ENCODE data around the gene CPN2. TPM values are rescaled to one million over a fixed set of nuclear protein-coding genes. Genes with fewer than 3 reads are reported as not detected.

Gene CPN2
- total and polyA plus RNA-seq, 2 of the 13 experiments (the other 11 are each of a cell fraction or from before 2014, with no cell fraction given): 26.7 to 27.7 TPM

DNA sequence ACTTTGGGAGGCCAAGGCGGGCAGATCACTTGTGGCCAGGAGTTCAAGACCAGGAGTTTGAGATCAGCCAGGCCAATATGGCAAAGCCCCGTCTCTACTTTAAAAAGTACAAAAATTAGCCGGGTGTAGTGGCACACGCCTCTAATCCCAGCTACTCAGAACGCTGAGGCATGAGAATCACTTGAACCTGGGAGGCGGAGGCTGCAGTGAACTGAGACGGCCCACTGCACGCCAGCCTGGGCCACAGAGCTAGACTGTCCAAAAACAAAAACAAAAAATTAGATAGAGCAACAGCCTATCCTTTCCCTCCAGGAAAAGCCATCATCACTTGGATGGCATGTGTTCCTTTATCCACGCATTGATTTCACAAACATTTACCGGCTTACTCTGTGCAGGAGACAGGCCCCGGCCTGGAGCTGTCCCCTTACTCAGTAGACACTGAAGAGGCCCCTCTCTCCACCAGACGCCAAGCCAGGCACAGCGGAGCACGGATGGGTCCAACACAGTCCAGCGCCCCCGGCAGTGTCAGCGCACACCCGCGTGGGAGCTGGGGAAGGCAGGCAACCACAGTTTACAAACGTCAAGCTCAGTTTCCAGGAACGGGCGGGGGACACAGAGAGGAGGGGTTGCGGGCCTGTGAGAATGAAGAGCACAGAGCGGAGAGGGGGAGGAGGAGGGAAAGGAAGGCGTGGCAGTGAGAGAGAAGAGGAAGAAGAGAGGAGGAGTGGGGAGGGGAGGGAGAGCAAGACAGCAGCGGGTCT is 44.8 kb upstream of the CPN2 start (continued):
- TF ChIP-seq, protein P1, sequence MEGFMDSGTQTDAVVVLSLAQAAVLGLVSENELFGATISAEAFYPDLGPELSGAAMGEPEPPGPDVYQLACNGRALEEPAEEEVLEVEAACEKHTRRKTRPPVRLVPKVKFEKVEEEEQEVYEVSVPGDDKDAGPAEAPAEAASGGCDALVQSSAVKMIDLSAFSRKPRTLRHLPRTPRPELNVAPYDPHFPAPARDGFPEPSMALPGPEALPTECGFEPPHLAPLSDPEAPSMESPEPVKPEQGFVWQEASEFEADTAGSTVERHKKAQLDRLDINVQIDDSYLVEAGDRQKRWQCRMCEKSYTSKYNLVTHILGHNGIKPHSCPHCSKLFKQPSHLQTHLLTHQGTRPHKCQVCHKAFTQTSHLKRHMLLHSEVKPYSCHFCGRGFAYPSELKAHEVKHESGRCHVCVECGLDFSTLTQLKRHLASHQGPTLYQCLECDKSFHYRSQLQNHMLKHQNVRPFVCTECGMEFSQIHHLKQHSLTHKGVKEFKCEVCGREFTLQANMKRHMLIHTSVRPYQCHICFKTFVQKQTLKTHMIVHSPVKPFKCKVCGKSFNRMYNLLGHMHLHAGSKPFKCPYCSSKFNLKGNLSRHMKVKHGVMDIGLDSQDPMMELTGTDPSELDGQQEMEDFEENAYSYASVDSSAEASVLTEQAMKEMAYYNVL (CRISPR knock-in tag; IDR thresholded peaks at IDR 0.05; ENCODE audit: borderline replicate concordance): peak; percentile 86; the same call in 1 of the 2 replicates
- 0 out of 2 replicates have a peak, but pooled peaks have one; percentile 10 for TF ChIP-seq ELF3 (CRISPR knock-in tag; IDR thresholded peaks at IDR 0.05)
- TF ChIP-seq TAF1 (CRISPR knock-in tag; IDR thresholded peaks at IDR 0.05): no peak
- TF ChIP-seq BHLHE40 (IDR thresholded peaks at IDR 0.05; ENCODE audit: low read length): no peak
- TF ChIP-seq, protein P2, sequence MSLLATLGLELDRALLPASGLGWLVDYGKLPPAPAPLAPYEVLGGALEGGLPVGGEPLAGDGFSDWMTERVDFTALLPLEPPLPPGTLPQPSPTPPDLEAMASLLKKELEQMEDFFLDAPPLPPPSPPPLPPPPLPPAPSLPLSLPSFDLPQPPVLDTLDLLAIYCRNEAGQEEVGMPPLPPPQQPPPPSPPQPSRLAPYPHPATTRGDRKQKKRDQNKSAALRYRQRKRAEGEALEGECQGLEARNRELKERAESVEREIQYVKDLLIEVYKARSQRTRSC (CRISPR knock-in tag; IDR thresholded peaks at IDR 0.05; ENCODE audit: low read depth): no peak
- no peak for TF ChIP-seq LCORL (IDR thresholded peaks at IDR 0.05)
- 0 out of 2 replicates have a peak, but pooled peaks have one; percentile 36 for TF ChIP-seq LCORL (CRISPR knock-in tag; IDR thresholded peaks at IDR 0.05)
- peak; percentile 36; the same call in 1 of the 2 replicates for TF ChIP-seq ZNF225 (CRISPR knock-in tag; IDR thresholded peaks at IDR 0.05)
- TF ChIP-seq, protein P3, sequence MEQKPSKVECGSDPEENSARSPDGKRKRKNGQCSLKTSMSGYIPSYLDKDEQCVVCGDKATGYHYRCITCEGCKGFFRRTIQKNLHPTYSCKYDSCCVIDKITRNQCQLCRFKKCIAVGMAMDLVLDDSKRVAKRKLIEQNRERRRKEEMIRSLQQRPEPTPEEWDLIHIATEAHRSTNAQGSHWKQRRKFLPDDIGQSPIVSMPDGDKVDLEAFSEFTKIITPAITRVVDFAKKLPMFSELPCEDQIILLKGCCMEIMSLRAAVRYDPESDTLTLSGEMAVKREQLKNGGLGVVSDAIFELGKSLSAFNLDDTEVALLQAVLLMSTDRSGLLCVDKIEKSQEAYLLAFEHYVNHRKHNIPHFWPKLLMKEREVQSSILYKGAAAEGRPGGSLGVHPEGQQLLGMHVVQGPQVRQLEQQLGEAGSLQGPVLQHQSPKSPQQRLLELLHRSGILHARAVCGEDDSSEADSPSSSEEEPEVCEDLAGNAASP (CRISPR knock-in tag; IDR thresholded peaks at IDR 0.05; ENCODE audit: borderline replicate concordance): no peak
- no peak for TF ChIP-seq ZNF17 (CRISPR knock-in tag; IDR thresholded peaks at IDR 0.05)
- TF ChIP-seq, protein P4, sequence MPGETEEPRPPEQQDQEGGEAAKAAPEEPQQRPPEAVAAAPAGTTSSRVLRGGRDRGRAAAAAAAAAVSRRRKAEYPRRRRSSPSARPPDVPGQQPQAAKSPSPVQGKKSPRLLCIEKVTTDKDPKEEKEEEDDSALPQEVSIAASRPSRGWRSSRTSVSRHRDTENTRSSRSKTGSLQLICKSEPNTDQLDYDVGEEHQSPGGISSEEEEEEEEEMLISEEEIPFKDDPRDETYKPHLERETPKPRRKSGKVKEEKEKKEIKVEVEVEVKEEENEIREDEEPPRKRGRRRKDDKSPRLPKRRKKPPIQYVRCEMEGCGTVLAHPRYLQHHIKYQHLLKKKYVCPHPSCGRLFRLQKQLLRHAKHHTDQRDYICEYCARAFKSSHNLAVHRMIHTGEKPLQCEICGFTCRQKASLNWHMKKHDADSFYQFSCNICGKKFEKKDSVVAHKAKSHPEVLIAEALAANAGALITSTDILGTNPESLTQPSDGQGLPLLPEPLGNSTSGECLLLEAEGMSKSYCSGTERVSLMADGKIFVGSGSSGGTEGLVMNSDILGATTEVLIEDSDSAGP (CRISPR knock-in tag; IDR thresholded peaks at IDR 0.05; ENCODE audit: borderline replicate concordance): peak; percentile 41; the same call in 1 of the 2 replicates
- TF ChIP-seq ZNF143 (CRISPR knock-in tag; IDR thresholded peaks at IDR 0.05): no peak
- no peak for TF ChIP-seq SNAI1 (CRISPR knock-in tag; IDR thresholded peaks at IDR 0.05; ENCODE audit: borderline replicate concordance)
- TF ChIP-seq ETV5 (CRISPR knock-in tag; IDR thresholded peaks at IDR 0.05; ENCODE audit: borderline replicate concordance): no peak
- no peak for TF ChIP-seq TBL1XR1 (IDR thresholded peaks at IDR 0.05; ENCODE audit: borderline replicate concordance, low read length, partially characterized antibody)
- TF ChIP-seq, protein P5, sequence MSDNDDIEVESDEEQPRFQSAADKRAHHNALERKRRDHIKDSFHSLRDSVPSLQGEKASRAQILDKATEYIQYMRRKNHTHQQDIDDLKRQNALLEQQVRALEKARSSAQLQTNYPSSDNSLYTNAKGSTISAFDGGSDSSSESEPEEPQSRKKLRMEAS (IDR thresholded peaks at IDR 0.05): 0 out of 2 replicates have a peak, but pooled peaks have one; percentile 11
- no peak for TF ChIP-seq EED (CRISPR knock-in tag; IDR thresholded peaks at IDR 0.05)
- TF ChIP-seq NCOA5 (CRISPR knock-in tag; IDR thresholded peaks at IDR 0.05): no peak
- TF ChIP-seq NRL (CRISPR knock-in tag; IDR thresholded peaks at IDR 0.05; ENCODE audit: borderline replicate concordance): peak; percentile 69; the same call in 1 of the 2 replicates
- no peak for TF ChIP-seq ZNF431 (CRISPR knock-in tag; IDR thresholded peaks at IDR 0.05; ENCODE audit: borderline replicate concordance, low read depth)
- TF ChIP-seq ZNF768 (CRISPR knock-in tag; IDR thresholded peaks at IDR 0.05): peak; percentile 27; the same call in 1 of the 2 replicates
- peak; percentile 42; the same call in 1 of the 2 replicates for TF ChIP-seq ZFX (CRISPR knock-in tag; IDR thresholded peaks at IDR 0.05; ENCODE audit: low read depth)
- no peak for TF ChIP-seq STAG1 (CRISPR knock-in tag; IDR thresholded peaks at IDR 0.05)
- TF ChIP-seq ZNF713 (CRISPR knock-in tag; IDR thresholded peaks at IDR 0.05): no peak
